ENCODE measurements around the gene GOSR2. TPM values are rescaled to one million over a fixed set of nuclear protein-coding genes. Genes with fewer than 3 reads are reported as not detected.

GOSR2 gene
- total and polyA plus RNA-seq, 2 of the 13 experiments (the other 11 are each of a cell fraction or from before 2014, with no cell fraction given), result 61.5 to 63.9 TPM

- TF ChIP-seq ZBTB44 (CRISPR knock-in tag; IDR thresholded peaks at IDR 0.05) (0 out of 2 replicates have a peak, but pooled peaks have one; percentile 76), HOXA5 (CRISPR knock-in tag; IDR thresholded peaks at IDR 0.05) (no peak), ZNF768 (CRISPR knock-in tag; IDR thresholded peaks at IDR 0.05) (0 out of 2 replicates have a peak, but pooled peaks have one; percentile 20), DNMT3B (CRISPR knock-in tag; conservative IDR thresholded peaks at IDR 0.05) (no peak), KLF11 (CRISPR knock-in tag; IDR thresholded peaks at IDR 0.05) (no peak), MXD3 (CRISPR knock-in tag; IDR thresholded peaks at IDR 0.05) (peak; percentile 68; the same call in 1 of the 2 replicates), TP53 (CRISPR knock-in tag; conservative IDR thresholded peaks at IDR 0.05) (no peak), RFXANK (CRISPR knock-in tag; IDR thresholded peaks at IDR 0.05) (no peak), E2F5 (CRISPR knock-in tag; conservative IDR thresholded peaks at IDR 0.05) (no peak), RXRB (CRISPR knock-in tag; IDR thresholded peaks at IDR 0.05; ENCODE audit: borderline replicate concordance) (peak; percentile 16; the same call in 1 of the 2 replicates), ZBTB21 (CRISPR knock-in tag; IDR thresholded peaks at IDR 0.05) (no peak), ZNF549 (CRISPR knock-in tag; IDR thresholded peaks at IDR 0.05) (no peak), ZNF574 (CRISPR knock-in tag; IDR thresholded peaks at IDR 0.05) (0 out of 2 replicates have a peak, but pooled peaks have one; percentile 25), ZMAT5 (CRISPR knock-in tag; IDR thresholded peaks at IDR 0.05; ENCODE audit: borderline replicate concordance, low read depth) (no peak)
These were observed 41.6 kb downstream of the GOSR2 start (continued) for GRCh38 chr17:46964315-46965265.

Measured in HepG2 (cell line).